Measurements from ENCODE around the gene KDM4C.

Gene KDM4C

GRCh38 chr9:6870650-6871477 lies 113.1 kb downstream of the KDM4C start:
- H3K9me2 ChIP-seq (ENCODE audit: low read depth, low read length), result no peaks in the 10 kb centered on the region
- TF ChIP-seq CTCF (IDR thresholded peaks at IDR 0.05; ENCODE audit: low read length), result no peak
- TF ChIP-seq EZH2 (IDR thresholded peaks at IDR 0.05; ENCODE audit: borderline replicate concordance, low read length), result no peak
- H3K27ac ChIP-seq (ENCODE audit: low read depth, low read length, poor library complexity, severe bottlenecking), result no peak overlapping the region
- H2AFZ ChIP-seq (ENCODE audit: low read length), result no peak overlapping the region
- no peaks in the 10 kb centered on the region for H3K9me3 ChIP-seq (ENCODE audit: low read length)
- no peaks in the 10 kb centered on the region for H3K4me1 ChIP-seq (ENCODE audit: insufficient read depth, low read length, severe bottlenecking)
- H3K79me2 ChIP-seq (ENCODE audit: insufficient read depth, low read length), result no peaks in the 10 kb centered on the region
- H3K9ac ChIP-seq (ENCODE audit: low read length), result no peak overlapping the region
- H4K20me1 ChIP-seq (ENCODE audit: insufficient read depth, low read length), result no peaks in the 10 kb centered on the region
- H3K36me3 ChIP-seq (ENCODE audit: insufficient read depth, low read length), result 0 out of 2 replicates have a peak, but pooled peaks cover 6% of the 10 kb centered on the region
- H3K27me3 ChIP-seq (ENCODE audit: insufficient read depth, low read length), result no peaks in the 10 kb centered on the region
- H3F3A ChIP-seq (ENCODE audit: insufficient read depth, low read length), result no peaks in the 10 kb centered on the region
- H3K4me2 ChIP-seq (ENCODE audit: low read length), result no peak overlapping the region
- H3K4me3 ChIP-seq (ENCODE audit: low read depth, low read length, poor library complexity, severe bottlenecking), result no peak overlapping the region

- H3K9me2 ChIP-seq (ENCODE audit: low read depth, low read length), result no peaks in the 10 kb centered on the region
- no peaks in the 10 kb centered on the region for H3K9me3 ChIP-seq (ENCODE audit: low read length)
- 0 out of 2 replicates have a peak, but pooled peaks cover 6% of the 10 kb centered on the region for H3K36me3 ChIP-seq (ENCODE audit: insufficient read depth, low read length)
- no peak overlapping the region for H3K27ac ChIP-seq (ENCODE audit: low read depth, low read length, poor library complexity, severe bottlenecking)
- H3F3A ChIP-seq (ENCODE audit: insufficient read depth, low read length), result no peaks in the 10 kb centered on the region
- H2AFZ ChIP-seq (ENCODE audit: low read length), result no peak overlapping the region
- no peaks in the 10 kb centered on the region for H3K4me1 ChIP-seq (ENCODE audit: insufficient read depth, low read length, severe bottlenecking)
- no peak for TF ChIP-seq CTCF (IDR thresholded peaks at IDR 0.05; ENCODE audit: low read length)
- no peak for TF ChIP-seq EZH2 (IDR thresholded peaks at IDR 0.05; ENCODE audit: borderline replicate concordance, low read length)
- no peak overlapping the region for H3K9ac ChIP-seq (ENCODE audit: low read length)
- no peaks in the 10 kb centered on the region for H3K27me3 ChIP-seq (ENCODE audit: insufficient read depth, low read length)
- H3K79me2 ChIP-seq (ENCODE audit: insufficient read depth, low read length), result no peaks in the 10 kb centered on the region
- H3K4me3 ChIP-seq (ENCODE audit: low read depth, low read length, poor library complexity, severe bottlenecking), result no peak overlapping the region
- no peak overlapping the region for H3K4me2 ChIP-seq (ENCODE audit: low read length)
- no peaks in the 10 kb centered on the region for H4K20me1 ChIP-seq (ENCODE audit: insufficient read depth, low read length)
These were observed 116.1 kb downstream of the KDM4C start for GRCh38 chr9:6873857-6874256.

- H3K79me2 ChIP-seq (ENCODE audit: insufficient read depth, low read length), result no peaks in the 10 kb centered on the region
These were observed 118.6 kb downstream of the KDM4C start for GRCh38 chr9:6876195-6876894.

More at GRCh38 chr9:6876195-6876894, 118.6 kb downstream of the KDM4C start:
- Histone ChIP-seq H3K9me2 (ENCODE audit: low read depth, low read length) (no peaks in the 10 kb centered on the region), H3K4me2 (ENCODE audit: low read length) (no peak overlapping the region), H3K27me3 (ENCODE audit: insufficient read depth, low read length) (no peaks in the 10 kb centered on the region), H3K9me3 (ENCODE audit: low read length) (no peaks in the 10 kb centered on the region), H3K9ac (ENCODE audit: low read length) (no peak overlapping the region), H3K4me3 (ENCODE audit: low read depth, low read length, poor library complexity, severe bottlenecking) (no peak overlapping the region), H3K36me3 (ENCODE audit: insufficient read depth, low read length) (no peaks in the 10 kb centered on the region; the same call in 1 of the 2 replicates), H4K20me1 (ENCODE audit: insufficient read depth, low read length) (no peaks in the 10 kb centered on the region), H2AFZ (ENCODE audit: low read length) (no peak overlapping the region), H3F3A (ENCODE audit: insufficient read depth, low read length) (no peaks in the 10 kb centered on the region), H3K4me1 (ENCODE audit: insufficient read depth, low read length, severe bottlenecking) (no peaks in the 10 kb centered on the region), H3K27ac (ENCODE audit: low read depth, low read length, poor library complexity, severe bottlenecking) (no peak overlapping the region)
- TF ChIP-seq CTCF (IDR thresholded peaks at IDR 0.05; ENCODE audit: low read length) (no peak), EZH2 (IDR thresholded peaks at IDR 0.05; ENCODE audit: borderline replicate concordance, low read length) (no peak)
